B cell (primary cell): ENCODE results near the gene CUEDC2. TPM values are rescaled to one million over a fixed set of nuclear protein-coding genes. Genes with fewer than 3 reads are reported as not detected.

Source experiments
- ATAC-seq: fragments of 200-7000 bp; cut with Tn5 transposase; one replicate; pipeline ENCODE4 v1.10.0; 2021; ENCODE audit warnings: low read depth, mild to moderate bottlenecking, moderate number of reproducible peaks, moderate library complexity
- CTCF ChIA-PET: fragments of 350-600 bp; sonication (Branson Sonifier 250); formaldehyde crosslinking; loops from one replicate; lab custom pipeline; 2021; ENCODE audit warnings: antibody characterized with exemption, inconsistent platforms; lab: Charles Lee
- POLR2A ChIA-PET: fragments of 350-600 bp; sonication (Branson Sonifier 250); formaldehyde crosslinking; loops from one replicate; lab custom pipeline; 2021; ENCODE audit warnings: antibody characterized with exemption; lab: Charles Lee
- DNase-seq: peaks from one replicate; pipeline ENCODE4 v3.0.0; 2013
- H2AFZ ChIP-seq: 2 replicates; pipeline ENCODE4 v1.6.1; 2012; ENCODE audit warnings: mild to moderate bottlenecking, low read depth, low read length; ENCODE audit not compliant: insufficient read depth, poor library complexity, severe bottlenecking
- H3K27ac ChIP-seq, 2 donors: 1 replicate in 1 of 2; 2 replicates in 1 of 2; pipeline ENCODE4 v1.5.1; 2012 to 2013; ENCODE audit warnings: low read length in 2 of 2, mild to moderate bottlenecking in 2 of 2, moderate library complexity in 1 of 2
- H3K27me3 ChIP-seq, 4 experiments: fragments of 200-600 bp in 1 of 4; sonication (generic) in 1 of 4; replicated peaks in 1 of 4; 1 replicate in 2 of 4; 2 replicates in 2 of 4; pipeline versions ENCODE4 v1.6.1 to v1.7.0; 2013 to 2016; ENCODE audit warnings: low read length in 3 of 4, mild to moderate bottlenecking in 2 of 4, mixed read lengths in 1 of 4, moderate library complexity in 1 of 4; ENCODE audit not compliant: insufficient read depth in 4 of 4, control insufficient read depth in 3 of 4; ENCODE audit errors: control extremely low read depth in 1 of 4
- H3K36me3 ChIP-seq, 2 experiments: replicated peaks in 1 of 2; 1 replicate in 1 of 2; 2 replicates in 1 of 2; pipeline versions ENCODE4 v1.6.1 to v1.7.1; 2013; ENCODE audit warnings: low read length in 1 of 2; ENCODE audit not compliant: insufficient read depth in 2 of 2, control insufficient read depth in 1 of 2; ENCODE audit errors: control extremely low read depth in 1 of 2, extremely low read depth in 1 of 2
- H3K4me1 ChIP-seq, 2 donors: fragments of 200-600 bp in 1 of 2; sonication (generic) in 1 of 2; 1 replicate in 1 of 2; 2 replicates in 1 of 2; pipeline versions ENCODE4 v1.5.1 to v1.6.1; 2013 to 2017; ENCODE audit warnings: low read length in 2 of 2; ENCODE audit not compliant: control insufficient read depth in 2 of 2, insufficient read depth in 2 of 2
- H3K4me2 ChIP-seq: replicated peaks from 2 replicates; pipeline ENCODE3; 2012; ENCODE audit warnings: mild to moderate bottlenecking, low read depth, low read length; ENCODE audit not compliant: poor library complexity, severe bottlenecking
- H3K4me3 ChIP-seq, 5 experiments: fragments of 200-600 bp in 1 of 5; sonication (generic) in 1 of 5; 1 replicate in 3 of 5; 2 replicates in 2 of 5; pipeline versions ENCODE4 v1.5.1 to v1.7.0; 2011 to 2016; ENCODE audit warnings: low read length in 4 of 5, mild to moderate bottlenecking in 4 of 5, low read depth in 2 of 5, control low read depth in 1 of 5, moderate library complexity in 1 of 5; ENCODE audit not compliant: insufficient read depth in 1 of 5; ENCODE audit errors: control extremely low read depth in 1 of 5, extremely low read depth in 1 of 5
- H3K79me2 ChIP-seq: fragments of 200-600 bp; sonication (generic); one replicate; pipeline ENCODE4 v1.6.0; 2016; ENCODE audit warnings: low read length; ENCODE audit not compliant: control insufficient read depth, insufficient read depth
- H3K9ac ChIP-seq: fragments of 200-600 bp; sonication (generic); 2 replicates; pipeline ENCODE4 v1.6.1; 2017; ENCODE audit warnings: mild to moderate bottlenecking, low read length, moderate library complexity
- H3K9me3 ChIP-seq, 3 donors: one replicate each; pipeline versions ENCODE4 v1.6.1 to v1.7.1; 2013; ENCODE audit warnings: low read length in 2 of 3; ENCODE audit not compliant: control insufficient read depth in 2 of 3, insufficient read depth in 1 of 3; ENCODE audit errors: control extremely low read depth in 1 of 3
- H4K20me1 ChIP-seq: 2 replicates; pipeline ENCODE4 v1.6.0; 2012; ENCODE audit warnings: mild to moderate bottlenecking, low read length; ENCODE audit not compliant: insufficient read depth, control insufficient read depth, poor library complexity, severe bottlenecking
- H3K27ac Mint-ChIP-seq: one replicate; pipeline ENCODE4 v1.8.0; 2021; ENCODE audit warnings: mixed read lengths
- H3K27me3 Mint-ChIP-seq: one replicate; pipeline ENCODE4 v1.8.0; 2021; ENCODE audit warnings: mixed read lengths
- H3K4me1 Mint-ChIP-seq: one replicate; pipeline ENCODE4 v1.8.0; 2021; ENCODE audit warnings: mixed read lengths
- H3K4me3 Mint-ChIP-seq: one replicate; pipeline ENCODE4 v1.8.0; 2021; ENCODE audit warnings: mixed read lengths
- H3K9me3 Mint-ChIP-seq: one replicate; pipeline ENCODE4 v1.8.0; 2022; ENCODE audit warnings: mixed read lengths; ENCODE audit not compliant: insufficient read depth
- CTCF ChIP-seq: fragments of 200-600 bp; IDR thresholded peaks from one replicate; pipeline ENCODE4 v1.8.0; 2022; ENCODE audit warnings: antibody characterized with exemption, mild to moderate bottlenecking
- EZH2 ChIP-seq: IDR thresholded peaks from 2 replicates; pipeline ENCODE4 v1.6.1; 2012; ENCODE audit warnings: borderline replicate concordance, low read depth, mild to moderate bottlenecking, moderate library complexity, low read length; ENCODE audit not compliant: insufficient read depth, poor library complexity, severe bottlenecking
- WGBS: methylation state at CpG from one replicate; pipeline ENCODE4 v1.1.5; 2013; ENCODE audit warnings: missing lambda C conversion rate; ENCODE audit not compliant: insufficient coverage; 5-methylcytosine and 5-hydroxymethylcytosine counted together
- intact Hi-C: fragments of 100-400 bp; cut with micrococcal nuclease; formaldehyde crosslinking; loops from one replicate; pipeline ENCODE4 v1.10.0; 2022
- polyA plus RNA-seq: library from polyadenylated mRNA; depleted of rRNA; stranded (reverse); fragments of >200 nt; gene quantifications from 2 replicates; pipeline ENCODE4 v1.2.3, GENCODE V29; 2012
- total RNA-seq, 2 donors: library from RNA; stranded (reverse); fragments of 120-200 nt in 1 of 2; gene quantifications; 1 replicate in 1 of 2; 2 replicates in 1 of 2; pipeline versions ENCODE4 v1.2.3 to v1.2.4, GENCODE V29; 2013 to 2022

The CUEDC2 gene
- total and polyA plus RNA-seq, 2 donors (not counting 1 experiment from before 2014, with no cell fraction given), result 35.6 to 49.4 TPM

DNA sequence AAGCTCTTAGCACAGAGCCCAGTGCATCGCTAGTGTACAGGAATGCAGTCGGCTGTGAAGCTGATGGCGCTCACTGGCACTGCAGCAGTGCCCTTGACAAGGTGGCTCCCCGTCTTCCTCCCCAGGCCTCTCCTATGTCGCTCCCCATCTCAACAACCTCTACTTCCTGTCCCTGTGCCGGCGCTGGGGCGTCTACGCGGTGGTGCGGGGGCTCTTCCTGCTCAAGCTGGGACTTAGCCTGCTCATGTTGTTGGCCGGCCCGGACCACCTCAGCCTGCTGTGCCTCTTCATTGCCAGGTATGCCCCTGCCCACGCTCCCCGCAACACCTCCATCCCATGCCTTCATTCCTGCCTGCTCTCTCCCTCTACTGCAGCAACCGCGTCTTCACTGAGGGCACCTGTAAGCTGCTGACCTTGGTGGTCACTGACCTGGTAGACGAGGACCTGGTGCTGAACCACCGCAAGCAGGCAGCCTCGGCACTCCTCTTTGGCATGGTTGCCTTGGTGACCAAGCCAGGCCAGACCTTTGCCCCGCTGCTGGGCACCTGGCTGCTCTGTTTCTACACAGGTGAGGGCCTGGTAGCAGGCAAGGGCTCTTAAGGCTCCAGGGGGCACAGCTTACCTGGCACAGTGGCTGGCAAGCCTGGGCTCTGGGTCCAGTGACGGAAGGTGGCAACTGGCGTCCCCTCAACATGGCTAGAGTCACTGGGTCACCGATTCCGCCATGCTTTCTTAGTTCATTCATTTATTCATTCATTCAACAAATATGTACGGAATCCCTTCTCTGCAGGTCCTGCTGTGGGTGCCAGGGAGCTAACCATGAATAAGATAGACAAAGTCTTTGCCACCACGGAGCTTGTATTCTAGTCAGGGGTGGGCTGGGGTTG, 41.3 kb upstream of the CUEDC2 start:
- H3K4me3 Mint-ChIP-seq, result no peak overlapping the region
- Histone ChIP-seq H3K27ac (no peak overlapping the region), H3K9ac (no peak overlapping the region), H2AFZ (no peak overlapping the region), H3K4me3 (no peak overlapping the region), H4K20me1 (no peaks in the 10 kb centered on the region), H3K27me3 (no peaks in the 10 kb centered on the region), H3K4me1 (peaks cover 0 to 1% of the 10 kb centered on the region in 2 donors), H3K9me3 (no peaks in the 10 kb centered on the region), H3K36me3 (no peaks in the 10 kb centered on the region), H3K79me2 (no peaks in the 10 kb centered on the region), H3K4me2 (no peak overlapping the region)
- ChIA-PET POLR2A (no interaction called here), CTCF (interaction anchor here (0.5 to 1.4 kb wide), 2 partner anchors 12 to 368 kb away, joined by 3 read pairs; no protein-coding TSS in a partner anchor)
- H3K4me1 Mint-ChIP-seq, result no peaks in the 10 kb centered on the region
- H3K27ac Mint-ChIP-seq, result no peak overlapping the region
- no peaks in the 10 kb centered on the region for H3K9me3 Mint-ChIP-seq
- no peaks in the 10 kb centered on the region for H3K27me3 Mint-ChIP-seq
- TF ChIP-seq CTCF, result no peak
- TF ChIP-seq EZH2, result no peak
- ATAC-seq, result no peak
- WGBS, result 84% methylated on average over 26 of the region's 27 CpGs
- intact Hi-C loops, result no loop called here
- no peak for DNase-seq
